Lower leg skin (tissue), 4 donors: ENCODE data around the gene BFSP1. TPM values are rescaled to one million over a fixed set of nuclear protein-coding genes. Genes with fewer than 3 reads are reported as not detected.

ENCODE experiments used
- DNase-seq, 2 donors: peaks; one replicate each; pipeline ENCODE4 v3.0.0-alpha.2; 2019; ENCODE audit warnings: low spot score in 2 of 2
- H3K4me3 ChIP-seq: fragments of 200-600 bp; sonication (generic); 2 replicates; pipeline ENCODE4 v1.5.1; 2017; ENCODE audit warnings: mild to moderate bottlenecking, low read depth; ENCODE audit not compliant: poor library complexity, severe bottlenecking
- POLR2A ChIP-seq, 2 donors: fragments of 450-650 bp; IDR thresholded peaks; one replicate each; pipeline ENCODE4 v1.6.1; 2016 to 2017; ENCODE audit warnings: antibody characterized with exemption in 2 of 2, mild to moderate bottlenecking in 1 of 2, moderate library complexity in 1 of 2
- WGBS, 2 donors: methylation state at CpG; one replicate each; pipeline ENCODE4 v1.1.5; 2018; 5-methylcytosine and 5-hydroxymethylcytosine counted together
- intact Hi-C: fragments of 100-400 bp; cut with DNase I; formaldehyde crosslinking; loops from one replicate; pipeline ENCODE4 v1.15.0; 2023; ENCODE audit warnings: low total_unique reads
- total RNA-seq, 4 donors: library from RNA; depleted of rRNA; stranded (reverse); fragments of >200 nt; gene quantifications; one replicate each; pipeline ENCODE4 v1.1.0, GENCODE V29; 2016
- TF ChIP-seq, protein P1 (sequence below), 3 donors: fragments of 450-650 bp; IDR thresholded peaks; one replicate each; pipeline ENCODE4 v1.5.1; 2016; ENCODE audit warnings: antibody characterized with exemption in 3 of 3, mild to moderate bottlenecking in 3 of 3, moderate library complexity in 2 of 3

The BFSP1 gene
- total RNA-seq, 4 donors from 2014 or later, result 0.61 to 2.6 (median 1.7) TPM

DNA sequence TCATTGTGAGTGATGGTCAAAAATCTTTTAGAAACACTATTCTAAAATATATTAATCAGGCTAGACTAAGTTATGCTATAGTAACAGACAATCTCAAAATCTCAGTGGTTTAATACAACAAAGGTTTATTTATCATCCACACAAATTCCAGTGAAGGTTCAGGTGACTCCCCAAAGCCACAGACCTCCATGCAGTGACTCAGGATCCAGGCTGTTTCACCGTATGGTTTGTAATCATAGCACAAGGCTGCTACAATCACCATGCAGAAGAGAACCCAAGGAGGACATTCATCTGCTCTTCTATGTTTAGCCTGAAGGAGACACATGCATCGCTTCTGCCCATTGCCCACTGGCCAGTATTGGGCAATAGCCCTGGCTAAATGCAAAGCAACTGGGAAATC, 46.2 kb downstream of the BFSP1 start:
- 97 to 100% methylated on average over 2 of the region's 2 CpGs for WGBS, 2 donors
- DNase-seq, result peak in 1 of 2 donors; percentile 26
- H3K4me3 ChIP-seq, result no peak overlapping the region
- no peak for TF ChIP-seq POLR2A (IDR thresholded peaks at IDR 0.05)
- TF ChIP-seq, protein P1, sequence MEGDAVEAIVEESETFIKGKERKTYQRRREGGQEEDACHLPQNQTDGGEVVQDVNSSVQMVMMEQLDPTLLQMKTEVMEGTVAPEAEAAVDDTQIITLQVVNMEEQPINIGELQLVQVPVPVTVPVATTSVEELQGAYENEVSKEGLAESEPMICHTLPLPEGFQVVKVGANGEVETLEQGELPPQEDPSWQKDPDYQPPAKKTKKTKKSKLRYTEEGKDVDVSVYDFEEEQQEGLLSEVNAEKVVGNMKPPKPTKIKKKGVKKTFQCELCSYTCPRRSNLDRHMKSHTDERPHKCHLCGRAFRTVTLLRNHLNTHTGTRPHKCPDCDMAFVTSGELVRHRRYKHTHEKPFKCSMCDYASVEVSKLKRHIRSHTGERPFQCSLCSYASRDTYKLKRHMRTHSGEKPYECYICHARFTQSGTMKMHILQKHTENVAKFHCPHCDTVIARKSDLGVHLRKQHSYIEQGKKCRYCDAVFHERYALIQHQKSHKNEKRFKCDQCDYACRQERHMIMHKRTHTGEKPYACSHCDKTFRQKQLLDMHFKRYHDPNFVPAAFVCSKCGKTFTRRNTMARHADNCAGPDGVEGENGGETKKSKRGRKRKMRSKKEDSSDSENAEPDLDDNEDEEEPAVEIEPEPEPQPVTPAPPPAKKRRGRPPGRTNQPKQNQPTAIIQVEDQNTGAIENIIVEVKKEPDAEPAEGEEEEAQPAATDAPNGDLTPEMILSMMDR (IDR thresholded peaks at IDR 0.05), result no peak
- intact Hi-C loops, result no loop called here

DNA sequence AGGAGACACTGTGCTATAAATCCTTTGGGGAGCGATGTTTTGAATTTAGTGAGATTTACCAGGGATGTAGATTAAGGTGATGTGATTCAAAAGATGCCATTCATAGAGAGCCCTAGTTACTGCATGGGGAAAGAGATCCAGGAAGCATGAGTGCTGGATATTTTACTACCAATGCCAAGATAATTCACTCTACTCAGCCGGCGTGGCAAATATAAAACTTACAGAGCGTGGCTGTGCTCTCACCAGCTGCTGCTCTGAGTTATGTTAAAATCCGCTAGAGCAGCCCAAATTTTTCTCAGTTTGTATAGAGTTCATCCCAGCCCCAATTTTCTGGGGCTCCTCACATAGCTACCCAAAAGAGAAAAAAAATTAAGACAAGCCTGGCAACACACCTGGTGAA, 48.6 kb downstream of the BFSP1 start:
- TF ChIP-seq, protein P1 (IDR thresholded peaks at IDR 0.05), result no peak
- no peak for TF ChIP-seq POLR2A (IDR thresholded peaks at IDR 0.05)
- intact Hi-C loops, result no loop called here
- 72 to 77% methylated on average over 5 of the region's 5 CpGs for WGBS, 2 donors
- no peak for DNase-seq
- no peak overlapping the region for H3K4me3 ChIP-seq

DNA sequence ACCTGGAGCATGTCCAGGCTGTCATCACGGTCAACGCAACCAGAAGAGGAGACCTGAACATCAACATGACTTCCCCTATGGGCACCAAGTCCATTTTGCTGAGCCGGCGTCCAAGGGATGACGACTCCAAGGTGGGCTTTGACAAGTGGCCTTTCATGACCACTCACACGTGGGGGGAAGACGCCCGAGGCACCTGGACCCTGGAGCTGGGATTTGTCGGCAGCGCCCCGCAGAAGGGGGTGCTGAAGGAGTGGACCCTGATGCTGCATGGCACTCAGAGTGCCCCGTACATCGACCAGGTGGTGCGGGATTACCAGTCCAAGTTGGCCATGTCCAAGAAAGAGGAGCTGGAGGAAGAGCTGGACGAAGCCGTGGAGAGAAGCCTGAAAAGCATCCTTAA, 49.5 kb downstream of the BFSP1 start:
- intact Hi-C loops, result no loop called here
- no peak for TF ChIP-seq POLR2A (IDR thresholded peaks at IDR 0.05)
- TF ChIP-seq, protein P1 (IDR thresholded peaks at IDR 0.05), result no peak
- H3K4me3 ChIP-seq, result no peak overlapping the region
- no peak for DNase-seq
- 92% methylated on average over 16 of the region's 16 CpGs for WGBS, 2 donors

DNA sequence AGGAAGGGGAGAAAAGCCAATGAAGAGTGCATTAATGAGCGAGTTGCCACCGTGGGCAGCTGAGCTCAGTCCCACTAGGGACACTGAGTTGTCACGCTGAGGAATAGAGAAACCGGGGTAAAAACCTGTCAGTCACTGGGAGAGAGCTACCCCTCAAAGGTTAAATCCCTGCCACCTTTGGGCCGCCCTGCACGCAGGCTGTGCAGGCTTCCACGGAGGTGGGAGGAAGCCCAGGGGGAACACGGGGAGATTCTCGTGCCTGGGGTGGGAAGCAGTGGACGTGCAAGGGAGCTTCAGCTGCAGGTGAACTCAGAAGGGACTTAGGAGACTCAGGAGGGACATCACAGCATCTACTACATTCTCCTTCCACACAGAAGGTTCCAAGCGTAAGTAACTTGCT, 50.5 kb downstream of the BFSP1 start:
- no peak overlapping the region for H3K4me3 ChIP-seq
- no peak for DNase-seq
- TF ChIP-seq, protein P1 (IDR thresholded peaks at IDR 0.05), result no peak
- no peak for TF ChIP-seq POLR2A (IDR thresholded peaks at IDR 0.05)
- WGBS, 2 donors, result 88 to 91% methylated on average over 11 of the region's 11 CpGs
- intact Hi-C loops, result no loop called here

DNA sequence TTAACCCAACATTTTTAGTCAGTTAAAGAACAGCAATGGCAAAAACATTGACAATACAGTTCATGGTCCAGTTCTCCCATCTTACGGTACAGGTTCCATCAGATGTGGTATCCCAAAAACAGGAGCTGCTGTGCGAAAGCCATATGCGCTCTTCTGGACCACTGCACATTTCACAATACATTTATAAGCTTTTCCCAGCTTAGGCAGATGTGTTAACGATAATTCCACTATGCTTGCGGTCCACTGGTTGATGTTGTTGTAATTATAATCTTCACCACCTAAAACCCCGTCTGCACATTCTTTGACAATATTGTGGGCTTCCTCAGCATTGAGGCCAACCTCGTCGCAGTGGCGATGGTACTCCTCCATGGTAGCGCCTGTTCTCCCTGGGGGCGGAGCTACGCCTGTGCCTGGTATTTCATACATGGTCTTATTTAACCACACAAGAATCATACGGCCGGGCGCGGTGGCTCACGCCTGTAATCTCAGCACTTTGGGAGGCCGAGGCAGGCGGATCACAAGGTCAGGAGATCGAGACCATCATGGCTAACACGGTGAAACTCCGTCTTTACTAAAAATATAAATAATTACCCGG, 52.0 kb downstream of the BFSP1 start:
- 90 to 93% methylated on average over 23 of the region's 23 CpGs for WGBS, 2 donors
- no peak for DNase-seq
- intact Hi-C loops, result no loop called here

More for the DNA sequence above, 52.0 kb downstream of the BFSP1 start:
- TF ChIP-seq POLR2A (IDR thresholded peaks at IDR 0.05), result no peak
- TF ChIP-seq, protein P1 (IDR thresholded peaks at IDR 0.05), result no peak
- H3K4me3 ChIP-seq, result no peak overlapping the region
